ENCODE data around the gene CNTNAP2. TPM values are rescaled to one million over a fixed set of nuclear protein-coding genes. Genes with fewer than 3 reads are reported as not detected.
"Not testable (repeated sequence)": the region's sequence is repeated elsewhere in the genome, so short reads cannot be mapped to it uniquely, and the experiment has no call there.

CNTNAP2 gene
- total and polyA plus RNA-seq, 4 donors = 41.3 to 127 (median 67.8) TPM

- Histone ChIP-seq H3K27ac (ENCODE audit: low read depth, low read length) (no peak overlapping the region), H3K4me3 (ENCODE audit: low read depth, low read length) (no peak overlapping the region), H3K36me3 (ENCODE audit: control insufficient read depth, insufficient read depth, low read length) (no peaks in the 10 kb centered on the region), H3K27me3 (ENCODE audit: control insufficient read depth, insufficient read depth, low read length) (no peaks in the 10 kb centered on the region), H3K4me1 (ENCODE audit: control insufficient read depth, insufficient read depth, low read length) (no peaks in the 10 kb centered on the region), H3K9me3 (ENCODE audit: control insufficient read depth, insufficient read depth, low read length) (no peaks in the 10 kb centered on the region)
- DNase-seq (ENCODE audit: low read depth in 4 of 6, low spot score in 6 of 6) = no peak
- 83% methylated on average over 8 of the region's 10 CpGs for WGBS (ENCODE audit: insufficient coverage)
Observed at GRCh38 chr7:148457310-148457921, 2340.8 kb downstream of the CNTNAP2 start.

- no peaks in the 10 kb centered on the region for H3K27me3 ChIP-seq (ENCODE audit: control insufficient read depth, insufficient read depth, low read length)
- H3K4me1 ChIP-seq (ENCODE audit: control insufficient read depth, insufficient read depth, low read length) = no peaks in the 10 kb centered on the region
- no peak overlapping the region for H3K4me3 ChIP-seq (ENCODE audit: low read depth, low read length)
- H3K9me3 ChIP-seq (ENCODE audit: control insufficient read depth, insufficient read depth, low read length) = no peaks in the 10 kb centered on the region
- DNase-seq (ENCODE audit: low read depth in 4 of 6, low spot score in 6 of 6) = no peak
- H3K27ac ChIP-seq (ENCODE audit: low read depth, low read length) = no peak overlapping the region
- no peaks in the 10 kb centered on the region for H3K36me3 ChIP-seq (ENCODE audit: control insufficient read depth, insufficient read depth, low read length)
Observed at GRCh38 chr7:148458263-148458662, 2341.7 kb downstream of the CNTNAP2 start.

GRCh38 chr7:148461392-148462179 lies 2345.0 kb downstream of the CNTNAP2 start:
- Histone ChIP-seq H3K9me3 (ENCODE audit: control insufficient read depth, insufficient read depth, low read length) (no peaks in the 10 kb centered on the region), H3K4me3 (ENCODE audit: low read depth, low read length) (no peak overlapping the region), H3K36me3 (ENCODE audit: control insufficient read depth, insufficient read depth, low read length) (no peaks in the 10 kb centered on the region), H3K4me1 (ENCODE audit: control insufficient read depth, insufficient read depth, low read length) (no peaks in the 10 kb centered on the region), H3K27me3 (ENCODE audit: control insufficient read depth, insufficient read depth, low read length) (no peaks in the 10 kb centered on the region), H3K27ac (ENCODE audit: low read depth, low read length) (no peak overlapping the region)
- DNase-seq (ENCODE audit: low read depth in 4 of 6, low spot score in 6 of 6) = no peak
- 92% methylated on average over 4 of the region's 4 CpGs for WGBS (ENCODE audit: insufficient coverage)

- H3K36me3 ChIP-seq (ENCODE audit: control insufficient read depth, insufficient read depth, low read length) = not testable (repeated sequence)
- WGBS (ENCODE audit: insufficient coverage) = 97% methylated on average over 6 of the region's 9 CpGs
Observed at GRCh38 chr7:148462774-148463173, 2346.2 kb downstream of the CNTNAP2 start.

GRCh38 chr7:148463210-148463609 lies 2346.6 kb downstream of the CNTNAP2 start:
- DNase-seq (ENCODE audit: low read depth in 4 of 6, low spot score in 6 of 6) = no peak
- Histone ChIP-seq H3K4me3 (ENCODE audit: low read depth, low read length) (no peak overlapping the region), H3K27ac (ENCODE audit: low read depth, low read length) (no peak overlapping the region), H3K36me3 (ENCODE audit: control insufficient read depth, insufficient read depth, low read length) (no peaks in the 10 kb centered on the region), H3K27me3 (ENCODE audit: control insufficient read depth, insufficient read depth, low read length) (no peaks in the 10 kb centered on the region), H3K4me1 (ENCODE audit: control insufficient read depth, insufficient read depth, low read length) (no peaks in the 10 kb centered on the region), H3K9me3 (ENCODE audit: control insufficient read depth, insufficient read depth, low read length) (no peaks in the 10 kb centered on the region)
- 93% methylated on average over 4 of the region's 4 CpGs for WGBS (ENCODE audit: insufficient coverage)

More at GRCh38 chr7:148462774-148463173, 2346.2 kb downstream of the CNTNAP2 start:
- DNase-seq (ENCODE audit: low read depth in 4 of 6, low spot score in 6 of 6); H3K4me3 ChIP-seq (ENCODE audit: low read depth, low read length); H3K9me3 ChIP-seq (ENCODE audit: control insufficient read depth, insufficient read depth, low read length); H3K27me3 ChIP-seq (ENCODE audit: control insufficient read depth, insufficient read depth, low read length); H3K27ac ChIP-seq (ENCODE audit: low read depth, low read length); H3K4me1 ChIP-seq (ENCODE audit: control insufficient read depth, insufficient read depth, low read length): not testable (repeated sequence)

- no peaks in the 10 kb centered on the region for H3K27me3 ChIP-seq (ENCODE audit: control insufficient read depth, insufficient read depth, low read length)
- H3K36me3 ChIP-seq (ENCODE audit: control insufficient read depth, insufficient read depth, low read length) = no peaks in the 10 kb centered on the region
- DNase-seq (ENCODE audit: low read depth in 4 of 6, low spot score in 6 of 6) = no peak
- H3K27ac ChIP-seq (ENCODE audit: low read depth, low read length) = no peak overlapping the region
- 87% methylated on average over 3 of the region's 7 CpGs for WGBS (ENCODE audit: insufficient coverage)
- no peaks in the 10 kb centered on the region for H3K4me1 ChIP-seq (ENCODE audit: control insufficient read depth, insufficient read depth, low read length)
- H3K9me3 ChIP-seq (ENCODE audit: control insufficient read depth, insufficient read depth, low read length) = no peaks in the 10 kb centered on the region
- H3K4me3 ChIP-seq (ENCODE audit: low read depth, low read length) = no peak overlapping the region
Observed at GRCh38 chr7:148464947-148465346, 2348.3 kb downstream of the CNTNAP2 start.

GRCh38 chr7:148465441-148465840 lies 2348.8 kb downstream of the CNTNAP2 start:
- not testable (repeated sequence) for H3K9me3 ChIP-seq (ENCODE audit: control insufficient read depth, insufficient read depth, low read length); H3K36me3 ChIP-seq (ENCODE audit: control insufficient read depth, insufficient read depth, low read length); H3K4me3 ChIP-seq (ENCODE audit: low read depth, low read length); DNase-seq (ENCODE audit: low read depth in 4 of 6, low spot score in 6 of 6); H3K27me3 ChIP-seq (ENCODE audit: control insufficient read depth, insufficient read depth, low read length); H3K4me1 ChIP-seq (ENCODE audit: control insufficient read depth, insufficient read depth, low read length); H3K27ac ChIP-seq (ENCODE audit: low read depth, low read length)
- 93% methylated on average over 12 of the region's 15 CpGs for WGBS (ENCODE audit: insufficient coverage)

- Histone ChIP-seq H3K4me3 (ENCODE audit: low read depth, low read length) (no peak overlapping the region), H3K9me3 (ENCODE audit: control insufficient read depth, insufficient read depth, low read length) (no peaks in the 10 kb centered on the region), H3K27ac (ENCODE audit: low read depth, low read length) (no peak overlapping the region), H3K36me3 (ENCODE audit: control insufficient read depth, insufficient read depth, low read length) (no peaks in the 10 kb centered on the region), H3K4me1 (ENCODE audit: control insufficient read depth, insufficient read depth, low read length) (no peaks in the 10 kb centered on the region), H3K27me3 (ENCODE audit: control insufficient read depth, insufficient read depth, low read length) (no peaks in the 10 kb centered on the region)
- 40% methylated on average over 1 of the region's 3 CpGs for WGBS (ENCODE audit: insufficient coverage)
- no peak for DNase-seq (ENCODE audit: low read depth in 4 of 6, low spot score in 6 of 6)
Observed at GRCh38 chr7:148466120-148466519, 2349.5 kb downstream of the CNTNAP2 start.

- no peak overlapping the region for H3K4me3 ChIP-seq (ENCODE audit: low read depth, low read length)
- H3K36me3 ChIP-seq (ENCODE audit: control insufficient read depth, insufficient read depth, low read length) = no peaks in the 10 kb centered on the region
- WGBS (ENCODE audit: insufficient coverage) = 89% methylated on average over 6 of the region's 7 CpGs
- H3K27ac ChIP-seq (ENCODE audit: low read depth, low read length) = no peak overlapping the region
- no peak for DNase-seq (ENCODE audit: low read depth in 4 of 6, low spot score in 6 of 6)
- H3K27me3 ChIP-seq (ENCODE audit: control insufficient read depth, insufficient read depth, low read length) = peaks cover 6% of the 10 kb centered on the region
- H3K9me3 ChIP-seq (ENCODE audit: control insufficient read depth, insufficient read depth, low read length) = no peaks in the 10 kb centered on the region
- H3K4me1 ChIP-seq (ENCODE audit: control insufficient read depth, insufficient read depth, low read length) = no peaks in the 10 kb centered on the region
Observed at GRCh38 chr7:148468700-148469098, 2352.1 kb downstream of the CNTNAP2 start.
